CD4-positive, CD25-positive, alpha-beta regulatory T cell (primary cell): ENCODE results near the gene PLXNC1. TPM values are rescaled to one million over a fixed set of nuclear protein-coding genes. Genes with fewer than 3 reads are reported as not detected.

ENCODE experiments used
- ATAC-seq, 2 donors: fragments of 150-1000 bp; cut with Tn5 transposase; one replicate each; pipeline ENCODE4 v1.10.0; 2021; ENCODE audit warnings: low read depth in 2 of 2, moderate number of reproducible peaks in 2 of 2, moderate library complexity in 1 of 2
- DNase-seq, 3 donors: peaks; one replicate each; pipeline versions ENCODE4 v3.0.0 to v3.0.0-alpha.2; 2012 to 2022; ENCODE audit warnings: mixed read lengths in 1 of 3
- H3K27ac ChIP-seq: one replicate; pipeline ENCODE4 v1.7.0; 2013; ENCODE audit warnings: mild to moderate bottlenecking, low read length; ENCODE audit not compliant: insufficient read depth, poor library complexity, severe bottlenecking
- H3K27me3 ChIP-seq: one replicate; pipeline ENCODE4 v1.7.0; 2013; ENCODE audit warnings: low read length; ENCODE audit not compliant: control insufficient read depth, insufficient read depth
- H3K36me3 ChIP-seq: one replicate; pipeline ENCODE4 v1.7.0; 2013; ENCODE audit warnings: mild to moderate bottlenecking, low read length, moderate library complexity; ENCODE audit not compliant: control insufficient read depth, insufficient read depth
- H3K4me1 ChIP-seq: 2 replicates; pipeline ENCODE4 v1.7.0; 2013; ENCODE audit warnings: mild to moderate bottlenecking, low read length; ENCODE audit not compliant: insufficient read depth, control insufficient read depth, poor library complexity, severe bottlenecking
- H3K4me3 ChIP-seq: one replicate; pipeline ENCODE4 v1.7.0; 2013; ENCODE audit warnings: low read depth, mild to moderate bottlenecking, low read length, moderate library complexity
- H3K9me3 ChIP-seq, 2 experiments: 1 replicate in 1 of 2; 2 replicates in 1 of 2; pipeline ENCODE4 v1.7.0; 2013; ENCODE audit warnings: low read length in 2 of 2, mild to moderate bottlenecking in 1 of 2, moderate library complexity in 1 of 2; ENCODE audit not compliant: control insufficient read depth in 2 of 2
- H3K27ac Mint-ChIP-seq, 3 donors: one replicate each; pipeline ENCODE4 v1.8.0; 2020 to 2022; ENCODE audit warnings: mild to moderate bottlenecking in 3 of 3, mixed read lengths in 3 of 3, moderate library complexity in 2 of 3
- H3K27me3 Mint-ChIP-seq: one replicate; pipeline ENCODE4 v1.8.0; 2022; ENCODE audit warnings: mild to moderate bottlenecking, mixed read lengths
- H3K36me3 Mint-ChIP-seq: one replicate; pipeline ENCODE4 v1.8.0; 2020; ENCODE audit warnings: mixed read lengths
- H3K4me1 Mint-ChIP-seq, 4 donors: one replicate each; pipeline ENCODE4 v1.8.0; 2020 to 2022; ENCODE audit warnings: mixed read lengths in 4 of 4, mild to moderate bottlenecking in 1 of 4
- H3K4me3 Mint-ChIP-seq, 4 donors: one replicate each; pipeline ENCODE4 v1.8.0; 2020 to 2022; ENCODE audit warnings: mild to moderate bottlenecking in 4 of 4, mixed read lengths in 4 of 4, moderate library complexity in 3 of 4
- H3K9me3 Mint-ChIP-seq, 7 donors: one replicate each; pipeline ENCODE4 v1.8.0; 2020 to 2022; ENCODE audit warnings: mixed read lengths in 7 of 7, mild to moderate bottlenecking in 3 of 7, moderate library complexity in 2 of 7
- polyA plus RNA-seq, 4 donors: library from polyadenylated mRNA; unstranded; fragments of 300-500 nt; fragmentation: Illumina TruSeq; gene quantifications; one replicate each; pipeline ENCODE4 v1.2.3, GENCODE V29; 2021
- total RNA-seq: library from RNA; stranded (reverse); gene quantifications from one replicate; pipeline ENCODE4 v1.2.3, GENCODE V29; 2022

The PLXNC1 gene
- total and polyA plus RNA-seq, 5 donors from 2014 or later = 1.2 to 13.8 (median 2.4) TPM

DNA sequence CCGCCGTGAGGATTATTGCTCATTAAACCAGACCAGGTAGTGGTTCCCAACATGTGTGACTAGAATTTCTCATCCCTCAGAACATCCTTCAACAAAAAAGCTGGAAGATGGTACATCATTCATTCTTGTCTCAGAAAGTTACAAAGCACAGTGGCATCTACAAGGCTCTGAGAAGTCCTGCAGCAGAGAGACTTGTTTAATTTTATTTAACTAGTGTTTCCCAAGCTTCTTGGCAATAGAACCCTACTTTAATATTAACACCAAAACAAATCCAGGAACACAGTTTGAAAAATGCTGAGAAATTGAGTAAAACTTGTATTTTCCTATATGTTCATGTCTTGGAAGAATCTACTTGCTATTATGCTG lies 54.8 kb downstream of the PLXNC1 start:
- H3K4me1 ChIP-seq = peaks cover 35% of the 10 kb centered on the region
- no peaks in the 10 kb centered on the region for H3K9me3 ChIP-seq
- peaks cover 13% of the 10 kb centered on the region for H3K36me3 Mint-ChIP-seq
- DNase-seq (no peak), ATAC-seq (no peak)
- peak overlapping the region in 1 of 4 donors; percentile 12 for H3K4me3 Mint-ChIP-seq
- H3K27ac ChIP-seq = no peak overlapping the region
- peak overlapping the region in 1 of 3 donors; percentile 3 for H3K27ac Mint-ChIP-seq
- peaks cover 42 to 62% (median 48%) of the 10 kb centered on the region in 4 donors for H3K4me1 Mint-ChIP-seq
- H3K27me3 ChIP-seq = no peaks in the 10 kb centered on the region
- peaks cover 0 to 3% (median 0%) of the 10 kb centered on the region in 7 donors for H3K9me3 Mint-ChIP-seq
- no peaks in the 10 kb centered on the region for H3K36me3 ChIP-seq
- no peak overlapping the region for H3K4me3 ChIP-seq
- H3K27me3 Mint-ChIP-seq = no peaks in the 10 kb centered on the region

DNA sequence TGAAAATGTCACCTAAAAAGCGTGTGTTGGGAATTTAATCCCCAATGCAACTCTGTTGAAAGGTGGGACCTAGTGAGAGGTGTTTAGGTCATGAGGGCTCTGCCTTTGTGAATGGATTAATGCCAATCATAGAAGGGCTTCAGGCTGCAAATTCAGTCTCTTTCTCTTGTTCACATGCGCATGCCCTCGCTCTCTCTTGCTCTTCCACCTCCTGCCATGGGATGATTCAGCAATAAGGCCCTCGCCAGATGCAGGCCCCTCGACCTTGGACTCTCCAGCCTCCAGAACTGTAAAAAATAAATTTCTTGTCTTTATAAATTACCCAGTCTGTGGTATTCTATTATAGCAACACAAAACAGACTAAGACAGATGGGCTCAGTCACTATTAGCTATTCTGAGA lies 55.4 kb downstream of the PLXNC1 start:
- H3K4me1 Mint-ChIP-seq = peaks cover 45 to 69% (median 55%) of the 10 kb centered on the region in 4 donors
- peak overlapping the region; percentile 59 to 99 (median 89) for H3K27ac Mint-ChIP-seq
- H3K27me3 ChIP-seq = no peaks in the 10 kb centered on the region
- H3K27ac ChIP-seq = no peak overlapping the region
- no peak overlapping the region for H3K4me3 ChIP-seq
- H3K36me3 ChIP-seq = no peaks in the 10 kb centered on the region
- H3K9me3 ChIP-seq = no peaks in the 10 kb centered on the region
- H3K9me3 Mint-ChIP-seq = peaks cover 0 to 3% (median 0%) of the 10 kb centered on the region in 7 donors
- H3K36me3 Mint-ChIP-seq = peaks cover 13% of the 10 kb centered on the region
- DNase-seq (no peak), ATAC-seq (no peak)
- no peaks in the 10 kb centered on the region for H3K27me3 Mint-ChIP-seq
- H3K4me3 Mint-ChIP-seq = no peak overlapping the region
- peaks cover 42% of the 10 kb centered on the region for H3K4me1 ChIP-seq

DNA sequence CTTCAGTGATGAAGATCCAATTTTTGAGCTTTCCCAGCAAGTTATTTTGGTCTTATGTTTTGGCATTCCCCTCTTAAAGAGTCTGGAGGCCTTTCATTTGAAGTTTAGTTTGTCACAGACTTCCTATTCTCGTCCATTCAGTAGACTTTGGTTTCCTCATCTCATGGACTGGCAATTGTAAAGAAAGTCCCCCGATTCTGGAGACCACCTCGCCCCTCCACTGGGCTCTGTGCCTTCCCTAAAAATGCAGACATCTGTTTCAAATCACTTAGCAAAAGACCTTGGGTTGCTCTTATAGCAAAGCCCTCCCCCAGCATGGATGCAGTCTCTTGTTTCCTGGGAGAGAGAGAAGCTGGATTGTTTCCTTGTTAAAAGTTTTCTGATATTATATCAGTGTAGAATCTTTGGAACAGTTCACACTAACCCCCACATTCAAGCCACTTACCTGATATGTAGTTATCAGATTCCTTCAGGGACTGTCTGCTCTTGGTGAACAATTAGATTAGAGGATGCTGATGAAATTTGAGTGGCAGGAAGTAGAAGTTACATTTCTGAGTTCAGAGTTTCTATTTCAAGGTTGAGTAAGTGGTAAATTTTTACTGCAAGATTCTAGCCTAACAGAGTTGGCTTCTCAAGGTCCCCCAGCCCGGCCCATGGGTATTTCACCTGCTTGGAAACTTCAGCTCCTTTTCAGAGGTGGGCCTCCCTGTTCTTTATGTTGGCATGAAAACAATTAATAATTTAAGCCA lies 56.3 kb downstream of the PLXNC1 start:
- H3K4me3 Mint-ChIP-seq = peak overlapping the region in 1 of 4 donors; percentile 33
- peaks cover 0 to 3% (median 0%) of the 10 kb centered on the region in 7 donors for H3K9me3 Mint-ChIP-seq
- ATAC-seq (no peak), DNase-seq (peak in 2 of 3 donors; percentile 4 to 56)
- Histone ChIP-seq H3K27ac (peak overlapping the region; percentile 92), H3K4me3 (peak overlapping the region; percentile 23), H3K9me3 (no peaks in the 10 kb centered on the region), H3K27me3 (no peaks in the 10 kb centered on the region), H3K4me1 (peaks cover 45% of the 10 kb centered on the region), H3K36me3 (no peaks in the 10 kb centered on the region)
- H3K27me3 Mint-ChIP-seq = no peaks in the 10 kb centered on the region
- H3K36me3 Mint-ChIP-seq = peaks cover 17% of the 10 kb centered on the region
- H3K27ac Mint-ChIP-seq = peak overlapping the region; percentile 59 to 99 (median 89)
- H3K4me1 Mint-ChIP-seq = peaks cover 45 to 70% (median 60%) of the 10 kb centered on the region in 4 donors

DNA sequence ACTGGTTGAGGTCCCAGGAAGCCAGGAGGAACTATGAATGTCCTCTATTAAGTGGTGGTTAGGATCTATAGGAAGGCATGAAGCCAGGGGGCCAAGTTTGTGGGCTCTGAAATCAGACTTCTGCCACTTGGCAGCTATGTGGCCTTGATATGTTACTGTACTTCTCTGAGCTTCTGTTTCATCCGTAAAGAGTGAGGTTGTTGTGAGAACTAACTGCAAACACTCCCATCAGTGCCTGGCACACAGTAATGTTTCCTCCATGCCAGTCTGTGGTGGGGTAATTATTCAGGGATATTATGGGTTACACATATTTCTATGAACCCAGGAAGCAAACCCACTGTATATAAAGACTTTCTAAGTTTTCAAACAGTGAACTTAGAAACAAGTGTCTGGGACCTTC lies 57.4 kb downstream of the PLXNC1 start:
- Mint-ChIP-seq H3K27me3 (no peaks in the 10 kb centered on the region), H3K9me3 (peaks cover 0 to 1% (median 0%) of the 10 kb centered on the region in 7 donors)
- peaks cover 45% of the 10 kb centered on the region for H3K4me1 ChIP-seq

DNA sequence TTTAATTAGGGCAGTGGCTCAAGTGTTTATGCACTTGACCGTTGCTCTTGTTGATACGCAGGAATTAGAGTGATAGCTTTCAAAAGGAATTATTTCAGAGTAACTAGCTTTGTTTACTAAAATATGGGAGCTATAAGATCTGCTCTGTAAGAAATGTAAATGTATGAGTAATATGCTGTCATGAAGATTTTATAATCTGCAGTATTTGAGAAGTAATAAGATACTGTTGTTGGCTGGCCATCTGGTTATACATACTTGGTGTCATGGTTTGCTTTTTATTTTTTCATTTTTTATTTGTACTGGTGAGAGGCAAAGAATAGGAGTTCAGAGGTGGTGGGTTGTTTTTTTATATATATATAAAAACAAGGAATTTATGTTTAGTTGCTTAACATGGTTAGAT lies 58.5 kb downstream of the PLXNC1 start:
- peaks cover 48 to 65% (median 60%) of the 10 kb centered on the region in 4 donors for H3K4me1 Mint-ChIP-seq
- peak overlapping the region; percentile 45 for H3K4me3 ChIP-seq
- peaks cover 0 to 1% (median 0%) of the 10 kb centered on the region in 7 donors for H3K9me3 Mint-ChIP-seq
- DNase-seq (no peak), ATAC-seq (no peak)
- no peaks in the 10 kb centered on the region for H3K36me3 ChIP-seq
- no peaks in the 10 kb centered on the region for H3K9me3 ChIP-seq
- H3K27me3 Mint-ChIP-seq = no peaks in the 10 kb centered on the region
- peak overlapping the region; percentile 92 for H3K27ac ChIP-seq
- peak overlapping the region; percentile 95 to 99 (median 99) for H3K27ac Mint-ChIP-seq
- peaks cover 45% of the 10 kb centered on the region for H3K4me1 ChIP-seq
- peak overlapping the region in 3 of 4 donors; percentile 59 to 71 (median 68) for H3K4me3 Mint-ChIP-seq
- no peaks in the 10 kb centered on the region for H3K27me3 ChIP-seq
- peaks cover 16% of the 10 kb centered on the region for H3K36me3 Mint-ChIP-seq

More for the DNA sequence above, 57.4 kb downstream of the PLXNC1 start:
- H3K4me1 Mint-ChIP-seq = peaks cover 45 to 65% (median 60%) of the 10 kb centered on the region in 4 donors
- ATAC-seq = peak; percentile 47 to 54
- H3K9me3 ChIP-seq = no peaks in the 10 kb centered on the region
- H3K36me3 ChIP-seq = no peaks in the 10 kb centered on the region
- DNase-seq = peak in 1 of 3 donors; percentile 73
- peak overlapping the region; percentile 92 for H3K27ac ChIP-seq
- H3K36me3 Mint-ChIP-seq = peaks cover 13% of the 10 kb centered on the region
- H3K4me3 Mint-ChIP-seq = peak overlapping the region; percentile 53 to 71 (median 62)
- H3K4me3 ChIP-seq = peak overlapping the region; percentile 45
- H3K27me3 ChIP-seq = no peaks in the 10 kb centered on the region
- peak overlapping the region; percentile 95 to 99 (median 99) for H3K27ac Mint-ChIP-seq

DNA sequence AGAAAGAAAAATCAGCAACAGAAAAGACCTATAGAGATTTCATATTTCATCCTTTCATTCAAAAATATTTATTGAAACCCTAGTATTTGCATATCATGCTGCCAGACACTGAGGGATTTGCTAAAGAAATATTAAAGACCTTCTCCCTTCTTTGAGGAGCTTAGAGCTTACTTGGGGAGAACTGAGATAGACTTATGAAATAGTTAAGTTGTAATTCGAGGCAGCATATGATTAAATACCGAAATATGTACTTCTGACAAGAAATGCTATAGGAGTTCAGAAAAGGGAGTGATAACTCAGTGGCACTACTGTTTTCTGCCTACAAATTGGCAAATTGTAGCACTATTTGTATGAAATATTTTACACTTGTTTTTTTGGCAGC lies 59.1 kb downstream of the PLXNC1 start:
- Histone ChIP-seq H3K36me3 (no peaks in the 10 kb centered on the region), H3K27ac (peak overlapping the region; percentile 92), H3K27me3 (no peaks in the 10 kb centered on the region), H3K4me1 (peaks cover 45% of the 10 kb centered on the region), H3K4me3 (peak overlapping the region; percentile 77), H3K9me3 (no peaks in the 10 kb centered on the region)
- Mint-ChIP-seq H3K36me3 (peaks cover 12% of the 10 kb centered on the region), H3K27me3 (no peaks in the 10 kb centered on the region), H3K4me3 (peak overlapping the region; percentile 71 to 84 (median 80)), H3K27ac (peak overlapping the region; percentile 95 to 99 (median 99)), H3K9me3 (peaks cover 0 to 1% (median 0%) of the 10 kb centered on the region in 7 donors), H3K4me1 (peaks cover 48 to 61% (median 57%) of the 10 kb centered on the region in 4 donors)
- DNase-seq (no peak), ATAC-seq (no peak)

DNA sequence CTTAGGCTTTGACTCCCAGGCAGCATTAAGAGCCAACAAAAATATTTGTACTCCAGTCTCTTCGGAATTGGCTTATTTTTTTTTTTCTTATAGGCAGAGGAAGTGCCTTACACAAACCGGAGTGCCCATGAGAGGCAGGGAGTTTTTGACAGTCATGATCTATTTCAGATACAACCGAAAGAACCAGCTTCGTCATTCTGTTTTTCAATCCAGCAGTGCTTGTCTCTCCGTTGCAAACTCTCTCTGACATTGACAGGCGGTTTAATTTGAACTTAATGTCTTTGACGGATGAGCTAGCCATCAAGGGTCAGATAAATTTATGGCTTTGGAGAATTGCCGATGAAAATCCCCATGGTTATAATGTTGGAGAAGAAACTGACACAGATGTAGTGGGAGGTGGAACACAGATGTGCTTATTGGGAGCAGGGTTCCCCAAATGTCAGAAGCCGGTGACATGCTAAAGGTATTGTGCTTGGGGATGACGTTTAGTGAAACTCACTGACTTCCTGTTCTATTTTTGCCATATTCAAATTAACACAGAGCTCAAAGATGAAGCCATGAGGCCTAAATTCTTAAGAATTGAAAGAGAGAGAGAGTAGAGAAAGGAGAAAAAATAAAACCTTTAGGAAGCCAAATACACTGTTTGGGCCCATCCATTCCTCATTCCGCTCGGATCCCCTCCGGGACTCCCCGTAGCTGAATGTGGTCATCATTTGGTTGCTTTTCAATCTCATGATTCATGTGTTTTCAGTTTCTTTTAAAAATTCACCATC lies 59.7 kb downstream of the PLXNC1 start:
- H3K4me3 ChIP-seq = peak overlapping the region; percentile 77
- peaks cover 45% of the 10 kb centered on the region for H3K4me1 ChIP-seq
- Mint-ChIP-seq H3K4me3 (peak overlapping the region; percentile 71 to 84 (median 80)), H3K27me3 (no peaks in the 10 kb centered on the region), H3K4me1 (peaks cover 43 to 58% (median 52%) of the 10 kb centered on the region in 4 donors), H3K9me3 (peaks cover 0 to 1% (median 0%) of the 10 kb centered on the region in 7 donors), H3K36me3 (peaks cover 8% of the 10 kb centered on the region), H3K27ac (peak overlapping the region; percentile 95 to 99 (median 99))
- H3K9me3 ChIP-seq = no peaks in the 10 kb centered on the region
- H3K27ac ChIP-seq = peak overlapping the region; percentile 92
- DNase-seq (peak; percentile 7 to 84 (median 61)), ATAC-seq (peak; percentile 69 to 70)
- H3K36me3 ChIP-seq = no peaks in the 10 kb centered on the region
- H3K27me3 ChIP-seq = no peaks in the 10 kb centered on the region
